HL-60/S4 (cell line): Measurements from ENCODE around the gene KIF21B.
"Not testable (repeated sequence)": the region's sequence is repeated elsewhere in the genome, so short reads cannot be mapped to it uniquely, and the experiment has no call there.

Experiments used
- in situ Hi-C: fragments of 300-500 bp; cut with MboI; formaldehyde crosslinking; loops from 2 replicates; pipeline ENCODE4 v1.14.3; 2022; ENCODE audit warnings: low sequenced_read_pairs

KIF21B gene

GRCh38 chr1:200974711-200975110 lies 48.8 kb downstream of the KIF21B start:
- in situ Hi-C loops = loop anchor here (5.0 kb wide), 1 partner anchor 68 kb away; no protein-coding TSS in a partner anchor

- in situ Hi-C loops = no loop called here
Measured at GRCh38 chr1:200973937-200974657, 49.4 kb downstream of the KIF21B start.

- in situ Hi-C loops = no loop called here
Measured at GRCh38 chr1:200972985-200973742, 50.4 kb downstream of the KIF21B start.

- in situ Hi-C loops = no loop called here
Measured at GRCh38 chr1:200971955-200972711, 51.4 kb downstream of the KIF21B start.

GRCh38 chr1:200971428-200971903 lies 52.0 kb downstream of the KIF21B start:
- in situ Hi-C loops = no loop called here

GRCh38 chr1:200970771-200971427 lies 52.6 kb downstream of the KIF21B start:
- in situ Hi-C loops = no loop called here

GRCh38 chr1:200969726-200970561 lies 53.6 kb downstream of the KIF21B start:
- in situ Hi-C loops = no loop called here

GRCh38 chr1:200968469-200969410 lies 54.8 kb downstream of the KIF21B start:
- in situ Hi-C loops = no loop called here

- in situ Hi-C loops = no loop called here
Measured at GRCh38 chr1:200967693-200968468, 55.6 kb downstream of the KIF21B start.

- in situ Hi-C loops = no loop called here
Measured at GRCh38 chr1:200966934-200967333, 56.6 kb downstream of the KIF21B start.

- in situ Hi-C loops = no loop called here
Measured at GRCh38 chr1:200965111-200965805, 58.3 kb downstream of the KIF21B start.

- in situ Hi-C loops = not testable (repeated sequence)
Measured at GRCh38 chr1:200963888-200964287, 59.6 kb downstream of the KIF21B start.

- in situ Hi-C loops = no loop called here
Measured at GRCh38 chr1:200963076-200963475, 60.4 kb downstream of the KIF21B start.

- in situ Hi-C loops = no loop called here
Measured at GRCh38 chr1:200962631-200963030, 60.9 kb downstream of the KIF21B start.

GRCh38 chr1:200962151-200962550 lies 61.4 kb downstream of the KIF21B start:
- in situ Hi-C loops = not testable (repeated sequence)

- in situ Hi-C loops = no loop called here
Measured at GRCh38 chr1:200960948-200961340, 62.6 kb downstream of the KIF21B start.

- in situ Hi-C loops = no loop called here
Measured at GRCh38 chr1:200960236-200960947, 63.1 kb downstream of the KIF21B start.
